SK-N-SH (cell line): ENCODE data around the gene METTL9. TPM values are rescaled to one million over a fixed set of nuclear protein-coding genes. Genes with fewer than 3 reads are reported as not detected.

Experiments
- CTCF ChIA-PET: fragments of 300-600, 350-600 bp; formaldehyde crosslinking; extraction: SDS; loops from one replicate; lab custom pipeline; 2021; lab: Yijun Ruan, JAX
- POLR2A ChIA-PET: fragments of 350-600 bp; sonication (Branson Sonifier 250); formaldehyde crosslinking; extraction: SDS; loops from one replicate; lab custom pipeline; 2020; ENCODE audit warnings: antibody characterized with exemption, inconsistent platforms; lab: Yijun Ruan, JAX
- DNase-seq: peaks from one replicate; pipeline ENCODE4 v3.0.0; 2012
- H2AFZ ChIP-seq: fragments of 200-600 bp; sonication (generic); 2 replicates; pipeline ENCODE4 v1.8.1; 2016; ENCODE audit warnings: antibody characterized with exemption, mild to moderate bottlenecking, low read depth
- H3F3A ChIP-seq: fragments of 200-600 bp; sonication (generic); replicated peaks from 2 replicates; pipeline ENCODE3; 2016; ENCODE audit warnings: antibody characterized with exemption, mild to moderate bottlenecking; ENCODE audit not compliant: insufficient read depth
- H3K27ac ChIP-seq, 2 experiments: fragments of 200-500 bp in 1 of 2; fragments of 200-600 bp in 1 of 2; sonication (Bioruptor generic) in 1 of 2; sonication (generic), shearing (Covaris generic) in 1 of 2; 2 replicates each; pipeline versions ENCODE4 v1.5.1 to v1.6.1; 2014 to 2016; ENCODE audit warnings: low read depth in 2 of 2, inconsistent platforms in 1 of 2, low read length in 1 of 2, mild to moderate bottlenecking in 1 of 2, mixed read lengths in 1 of 2
- H3K27me3 ChIP-seq: fragments of 200-600 bp; sonication (generic), shearing (Covaris generic); 2 replicates; pipeline ENCODE4 v1.6.1; 2016; ENCODE audit warnings: mixed run types; ENCODE audit not compliant: insufficient read depth
- H3K36me3 ChIP-seq, 2 experiments: fragments of 200-500 bp in 1 of 2; fragments of 200-600 bp in 1 of 2; sonication (Bioruptor generic) in 1 of 2; sonication (generic) in 1 of 2; replicated peaks in 1 of 2; 2 replicates each; pipeline versions ENCODE3 to v1.5.1; 2014 to 2016; ENCODE audit warnings: low read length in 1 of 2, mild to moderate bottlenecking in 1 of 2; ENCODE audit not compliant: insufficient read depth in 2 of 2, control insufficient read depth in 1 of 2
- H3K4me1 ChIP-seq, 2 experiments: fragments of 200-500 bp in 1 of 2; fragments of 200-600 bp in 1 of 2; sonication (Bioruptor generic) in 1 of 2; sonication (generic), shearing (Covaris generic) in 1 of 2; 2 replicates each; pipeline versions ENCODE4 v1.5.1 to v1.6.1; 2014 to 2016; ENCODE audit warnings: low read depth in 1 of 2, low read length in 1 of 2, mixed run types in 1 of 2; ENCODE audit not compliant: insufficient read depth in 2 of 2, control insufficient read depth in 1 of 2
- H3K4me2 ChIP-seq: fragments of 200-600 bp; sonication (generic), shearing (Covaris generic); 2 replicates; pipeline ENCODE4 v1.6.1; 2017; ENCODE audit warnings: mixed run types
- H3K4me3 ChIP-seq, 2 experiments: fragments of 200-500 bp in 1 of 2; fragments of 200-600 bp in 1 of 2; sonication (Bioruptor generic) in 1 of 2; sonication (generic), shearing (Covaris generic) in 1 of 2; 2 replicates each; pipeline versions ENCODE4 v1.5.1 to v1.8.1; 2014 to 2016; ENCODE audit warnings: low read depth in 2 of 2, inconsistent platforms in 1 of 2, low read length in 1 of 2, mild to moderate bottlenecking in 1 of 2, mixed read lengths in 1 of 2, moderate library complexity in 1 of 2
- H3K79me2 ChIP-seq: fragments of 200-600 bp; sonication (generic); 2 replicates; pipeline ENCODE4 v1.8.1; 2017; ENCODE audit warnings: mild to moderate bottlenecking; ENCODE audit not compliant: insufficient read depth
- H3K9ac ChIP-seq: fragments of 200-600 bp; sonication (generic); 2 replicates; pipeline ENCODE4 v1.6.1; 2017; ENCODE audit warnings: mixed run types
- H3K9me2 ChIP-seq: fragments of 200-600 bp; sonication (generic); 2 replicates; pipeline ENCODE4 v1.6.1; 2017; ENCODE audit warnings: mixed run types
- H3K9me3 ChIP-seq: fragments of 200-600 bp; sonication (generic); 2 replicates; pipeline ENCODE4 v1.6.1; 2017; ENCODE audit warnings: mixed run types, mild to moderate bottlenecking, moderate library complexity
- H4K20me1 ChIP-seq: fragments of 200-600 bp; sonication (generic); 2 replicates; pipeline ENCODE4 v1.6.1; 2017; ENCODE audit warnings: mild to moderate bottlenecking, mixed run types; ENCODE audit not compliant: insufficient read depth
- CHD2 ChIP-seq: fragments of 150-350 bp; IDR thresholded peaks from 2 replicates; pipeline ENCODE4 v1.6.1; 2018; ENCODE audit warnings: low read length; ENCODE audit not compliant: partially characterized antibody
- FOXM1 ChIP-seq: IDR thresholded peaks from 2 replicates; pipeline ENCODE4 v1.4.0; 2012; ENCODE audit warnings: low read depth, mild to moderate bottlenecking
- GABPA ChIP-seq: IDR thresholded peaks from 2 replicates; pipeline ENCODE4 v1.4.0; 2012; ENCODE audit warnings: low read depth, mild to moderate bottlenecking
- JUND ChIP-seq: IDR thresholded peaks from 2 replicates; pipeline ENCODE4 v1.4.0; 2012
- MAX ChIP-seq: IDR thresholded peaks from 2 replicates; pipeline ENCODE4 v1.4.0; 2012; ENCODE audit warnings: low read depth
- PBX3 ChIP-seq: IDR thresholded peaks from 2 replicates; pipeline ENCODE4; 2012
- RAD21 ChIP-seq: IDR thresholded peaks from 2 replicates; pipeline ENCODE4 v1.6.1; 2012; ENCODE audit warnings: mild to moderate bottlenecking, low read length
- REST ChIP-seq: IDR thresholded peaks from 2 replicates; pipeline ENCODE4 v1.6.1; 2012; ENCODE audit warnings: mild to moderate bottlenecking, low read depth, low read length, moderate library complexity
- SIN3A ChIP-seq: IDR thresholded peaks from 2 replicates; pipeline ENCODE4 v1.6.1; 2012; ENCODE audit warnings: low read depth, mild to moderate bottlenecking, low read length, moderate library complexity, borderline replicate concordance
- ZBTB33 ChIP-seq: IDR thresholded peaks from 2 replicates; pipeline ENCODE4 v1.4.0; 2012; ENCODE audit warnings: low read depth, borderline replicate concordance
- WGBS: methylation state at CpG from one replicate; pipeline ENCODE4 v1.1.6; 2017; ENCODE audit warnings: low lambda C conversion rate; 5-methylcytosine and 5-hydroxymethylcytosine counted together
- polyA plus RNA-seq, 3 experiments: library from polyadenylated mRNA; depleted of rRNA; stranded (reverse); fragments of >200 nt; gene quantifications; 2 replicates each; pipeline ENCODE4 v1.2.3, GENCODE V29; 2012

The METTL9 gene
- polyA plus RNA-seq, 1 of the 3 experiments (the other 2 are of a cell fraction), result 70.7 TPM

GRCh38 chr16:21592191-21592590 lies 7.2 kb upstream of the METTL9 start (continued):
- TF ChIP-seq REST, result no peak
- TF ChIP-seq RAD21, result no peak

GRCh38 chr16:21593530-21594289 lies 5.7 kb upstream of the METTL9 start:
- Histone ChIP-seq H3K9me2 (no peaks in the 10 kb centered on the region), H3K9me3 (no peaks in the 10 kb centered on the region), H3K27me3 (no peaks in the 10 kb centered on the region)
- CTCF ChIA-PET, result interaction anchor here (1.4 to 3.7 kb wide), 5 partner anchors 9 to 115 kb away, joined by 3 to 18 read pairs (median 3); no protein-coding TSS in a partner anchor
- TF ChIP-seq SIN3A (no peak), ZBTB33 (no peak), RAD21 (no peak), GABPA (no peak), CHD2 (no peak), PBX3 (no peak), JUND (no peak), MAX (no peak), FOXM1 (no peak), REST (no peak)
- TF ChIP-seq, all 33 proteins: peak for 0
- no peak overlapping the region for H3K4me2 ChIP-seq
- no peaks in the 10 kb centered on the region for H3K36me3 ChIP-seq
- DNase-seq, result no peak
- POLR2A ChIA-PET, result no interaction called here
- H3K4me1 ChIP-seq, result peaks cover 0 to 4% of the 10 kb centered on the region in 2 experiments; a peak in 1 of 4 replicates
- no peak overlapping the region for H3K27ac ChIP-seq
- no peak overlapping the region for H3K4me3 ChIP-seq
- WGBS, result 85% methylated on average over 7 of the region's 7 CpGs
- H3K9ac ChIP-seq, result no peak overlapping the region
- peaks cover 7% of the 10 kb centered on the region for H3F3A ChIP-seq
- no peak overlapping the region for H2AFZ ChIP-seq
- H3K79me2 ChIP-seq, result no peaks in the 10 kb centered on the region
- H4K20me1 ChIP-seq, result no peaks in the 10 kb centered on the region
